Eye (tissue), 1 donor: ENCODE results near the gene SEC24A.
"Not testable (repeated sequence)": the region's sequence is repeated elsewhere in the genome, so short reads cannot be mapped to it uniquely, and the experiment has no call there.

Experiments
- DNase-seq: peaks from one replicate; pipeline ENCODE4 v3.0.0-alpha.2; 2015

Gene SEC24A

GRCh38 chr5:134651531-134651930, 2.9 kb downstream of the SEC24A start:
- DNase-seq, result no peak

GRCh38 chr5:134656690-134657089, 8.1 kb downstream of the SEC24A start:
- DNase-seq, result no peak

- no peak for DNase-seq
These were observed 10.9 kb downstream of the SEC24A start for GRCh38 chr5:134659456-134659855.

GRCh38 chr5:134659922-134660321, 11.3 kb downstream of the SEC24A start:
- no peak for DNase-seq

GRCh38 chr5:134662971-134663370, 14.4 kb downstream of the SEC24A start:
- no peak for DNase-seq

GRCh38 chr5:134664448-134664847, 15.9 kb downstream of the SEC24A start:
- no peak for DNase-seq

GRCh38 chr5:134673546-134673945, 25.0 kb downstream of the SEC24A start:
- DNase-seq, result not testable (repeated sequence)

- not testable (repeated sequence) for DNase-seq
These were observed 28.8 kb downstream of the SEC24A start for GRCh38 chr5:134677357-134677756.

GRCh38 chr5:134690144-134690543, 41.6 kb downstream of the SEC24A start:
- not testable (repeated sequence) for DNase-seq

GRCh38 chr5:134692722-134693121, 44.1 kb downstream of the SEC24A start:
- DNase-seq, result no peak

GRCh38 chr5:134708301-134708700, 59.7 kb downstream of the SEC24A start:
- DNase-seq, result no peak

GRCh38 chr5:134714120-134714519, 65.5 kb downstream of the SEC24A start:
- peak; percentile 13 for DNase-seq

GRCh38 chr5:134714541-134714940, 66.0 kb downstream of the SEC24A start:
- no peak for DNase-seq

- DNase-seq, result not testable (repeated sequence)
These were observed 66.9 kb downstream of the SEC24A start for GRCh38 chr5:134715466-134715865.

GRCh38 chr5:134724872-134725271, 76.3 kb downstream of the SEC24A start:
- DNase-seq, result no peak

GRCh38 chr5:134732819-134733218, 84.2 kb downstream of the SEC24A start:
- no peak for DNase-seq

GRCh38 chr5:134735243-134735642, 86.7 kb downstream of the SEC24A start:
- DNase-seq, result no peak

- no peak for DNase-seq
These were observed 87.7 kb downstream of the SEC24A start for GRCh38 chr5:134736173-134736812.

- peak; percentile 99 for DNase-seq
These were observed 89.8 kb downstream of the SEC24A start, which contains the start of gene CAMLG for GRCh38 chr5:134738133-134738962. CAMLG (plus strand) TSS chr5:134738548; CDS start chr5:134738621, 73 bp downstream.

- peak; percentile 82 for DNase-seq
These were observed 90.5 kb downstream of the SEC24A start for GRCh38 chr5:134738963-134739661.

- DNase-seq, result no peak
These were observed 92.5 kb downstream of the SEC24A start for GRCh38 chr5:134741052-134741451.

GRCh38 chr5:134742134-134742533, 93.5 kb downstream of the SEC24A start:
- no peak for DNase-seq

GRCh38 chr5:134749415-134749814, 100.8 kb downstream of the SEC24A start:
- DNase-seq, result no peak

- no peak for DNase-seq
These were observed 109.6 kb downstream of the SEC24A start for GRCh38 chr5:134758176-134758503.
